ENCODE results near the gene ATP5F1D. TPM values are rescaled to one million over a fixed set of nuclear protein-coding genes. Genes with fewer than 3 reads are reported as not detected.

The ATP5F1D gene
- total RNA-seq, 1 donor from 2014 or later, result 24.5 TPM

- H3K4me1 ChIP-seq (ENCODE audit: control insufficient read depth in 3 of 3, insufficient read depth in 3 of 3, low read length in 3 of 3), result peaks cover 50 to 62% (median 53%) of the 10 kb centered on the region in 3 donors
- no peaks in the 10 kb centered on the region for H3K9me3 ChIP-seq (ENCODE audit: control insufficient read depth in 3 of 3, low read length in 3 of 3)
- no peaks in the 10 kb centered on the region for H3K27me3 ChIP-seq (ENCODE audit: control insufficient read depth in 3 of 3, insufficient read depth in 3 of 3, low read length in 3 of 3)
- H3K36me3 ChIP-seq (ENCODE audit: control insufficient read depth in 3 of 3, insufficient read depth in 3 of 3, low read length in 3 of 3), result peaks cover 45 to 51% (median 45%) of the 10 kb centered on the region in 3 donors
- peak overlapping the region; percentile 72 to 92 (median 91) for H3K4me3 ChIP-seq (ENCODE audit: low read length in 3 of 3)
- peak overlapping the region; percentile 72 to 98 (median 83) for H3K9ac ChIP-seq (ENCODE audit: low read depth in 1 of 3, low read length in 3 of 3)
- H3K27ac ChIP-seq (ENCODE audit: low read depth, low read length), result peak overlapping the region; percentile 93
Observed at GRCh38 chr19:1275976-1276627, 34.6 kb downstream of the ATP5F1D start.

DNA sequence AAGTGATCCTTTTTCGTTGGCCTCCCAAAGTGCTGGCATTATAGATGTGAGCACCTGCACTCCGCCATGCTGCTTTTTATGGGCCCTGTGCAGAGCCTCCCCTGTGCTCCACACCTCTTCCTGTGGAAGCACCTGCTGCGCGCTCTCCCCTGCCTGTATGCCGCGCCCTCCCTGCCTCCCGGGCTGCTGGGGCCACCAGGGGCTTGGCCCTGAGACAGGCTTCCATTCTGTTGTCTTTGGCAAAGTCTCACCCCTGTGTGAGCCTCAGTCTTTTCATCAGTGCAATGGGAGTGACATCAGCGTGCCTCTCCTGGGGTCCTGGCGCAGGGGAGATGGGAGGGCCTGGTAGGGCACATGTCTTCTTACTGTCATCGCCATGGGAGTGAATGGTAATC is 35.1 kb downstream of the ATP5F1D start:
- no peaks in the 10 kb centered on the region for H3K9me3 ChIP-seq (ENCODE audit: control insufficient read depth in 3 of 3, low read length in 3 of 3)
- H3K27me3 ChIP-seq (ENCODE audit: control insufficient read depth in 3 of 3, insufficient read depth in 3 of 3, low read length in 3 of 3), result no peaks in the 10 kb centered on the region
- peaks cover 39 to 46% (median 40%) of the 10 kb centered on the region in 3 donors for H3K36me3 ChIP-seq (ENCODE audit: control insufficient read depth in 3 of 3, insufficient read depth in 3 of 3, low read length in 3 of 3)
- peak overlapping the region; percentile 93 for H3K27ac ChIP-seq (ENCODE audit: low read depth, low read length)
- H3K4me3 ChIP-seq (ENCODE audit: low read length in 3 of 3), result peak overlapping the region in 1 of 3 donors; percentile 92
- H3K4me1 ChIP-seq (ENCODE audit: control insufficient read depth in 3 of 3, insufficient read depth in 3 of 3, low read length in 3 of 3), result peaks cover 45 to 57% (median 47%) of the 10 kb centered on the region in 3 donors
- H3K9ac ChIP-seq (ENCODE audit: low read depth in 1 of 3, low read length in 3 of 3), result peak overlapping the region; percentile 72 to 98 (median 83)

- H3K4me1 ChIP-seq (ENCODE audit: control insufficient read depth in 3 of 3, insufficient read depth in 3 of 3, low read length in 3 of 3), result peaks cover 40 to 53% (median 43%) of the 10 kb centered on the region in 3 donors
- H3K36me3 ChIP-seq (ENCODE audit: control insufficient read depth in 3 of 3, insufficient read depth in 3 of 3, low read length in 3 of 3), result peaks cover 35 to 41% (median 36%) of the 10 kb centered on the region in 3 donors
- H3K4me3 ChIP-seq (ENCODE audit: low read length in 3 of 3), result no peak overlapping the region
Observed at GRCh38 chr19:1277061-1277460, 35.5 kb downstream of the ATP5F1D start.

GRCh38 chr19:1278074-1278473 is 36.5 kb downstream of the ATP5F1D start:
- H3K36me3 ChIP-seq (ENCODE audit: control insufficient read depth in 3 of 3, insufficient read depth in 3 of 3, low read length in 3 of 3), result peaks cover 26 to 33% (median 28%) of the 10 kb centered on the region in 3 donors

More at GRCh38 chr19:1277061-1277460, 35.5 kb downstream of the ATP5F1D start:
- H3K9me3 ChIP-seq (ENCODE audit: control insufficient read depth in 3 of 3, low read length in 3 of 3), result no peaks in the 10 kb centered on the region
- H3K9ac ChIP-seq (ENCODE audit: low read depth in 1 of 3, low read length in 3 of 3), result no peak overlapping the region
- H3K27ac ChIP-seq (ENCODE audit: low read depth, low read length), result no peak overlapping the region
- no peaks in the 10 kb centered on the region for H3K27me3 ChIP-seq (ENCODE audit: control insufficient read depth in 3 of 3, insufficient read depth in 3 of 3, low read length in 3 of 3)

DNA sequence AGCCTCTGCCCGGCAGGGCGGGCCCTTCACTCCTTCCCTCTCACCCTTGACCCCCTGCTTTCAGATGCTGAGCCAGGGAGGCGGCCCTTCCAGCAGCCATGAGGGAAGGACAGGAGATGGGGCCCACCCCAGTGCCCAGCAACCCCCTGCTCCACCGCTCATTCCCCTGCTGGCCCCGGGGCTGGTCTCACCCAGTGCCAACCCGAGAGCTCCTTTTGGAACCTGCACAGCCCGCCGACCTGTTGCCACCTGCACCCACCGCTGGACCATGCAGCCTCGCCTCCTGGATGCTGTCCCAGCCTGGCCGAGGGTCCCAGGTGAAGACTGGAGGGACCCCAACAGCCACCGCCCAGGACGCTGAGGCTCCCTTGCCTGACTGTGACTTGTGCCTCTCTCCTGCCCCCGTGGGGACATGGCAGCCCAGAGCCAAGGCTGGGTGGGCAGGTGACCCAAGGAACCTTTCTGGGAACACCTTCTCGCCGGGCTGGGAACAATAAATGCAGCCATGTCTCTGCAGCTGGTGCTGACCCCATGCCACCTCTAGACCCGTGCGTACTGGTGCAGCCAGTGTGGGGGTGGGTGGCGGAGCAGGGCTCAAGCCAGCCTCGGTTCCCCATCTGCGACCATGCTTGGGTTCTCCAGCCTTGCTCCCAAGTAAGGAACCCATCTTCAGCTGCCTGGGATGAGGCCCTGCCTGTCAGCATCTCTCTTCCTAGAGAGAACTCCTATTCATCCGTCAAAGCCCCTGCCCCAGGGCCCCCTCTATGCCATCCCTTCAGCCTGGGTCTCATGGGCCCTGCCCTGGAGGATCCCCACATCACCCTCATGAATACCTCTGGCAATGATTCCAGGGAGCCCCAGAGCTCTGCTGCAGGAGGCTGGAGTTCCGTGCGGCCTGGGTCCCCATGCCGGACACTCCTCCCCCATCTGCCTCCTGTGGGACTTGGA is 37.4 kb downstream of the ATP5F1D start:
- Histone ChIP-seq H3K9ac (ENCODE audit: low read depth in 1 of 3, low read length in 3 of 3) (no peak overlapping the region), H3K27me3 (ENCODE audit: control insufficient read depth in 3 of 3, insufficient read depth in 3 of 3, low read length in 3 of 3) (peaks cover 10% of the 10 kb centered on the region in 3 donors), H3K36me3 (ENCODE audit: control insufficient read depth in 3 of 3, insufficient read depth in 3 of 3, low read length in 3 of 3) (peaks cover 16 to 24% (median 19%) of the 10 kb centered on the region in 3 donors), H3K9me3 (ENCODE audit: control insufficient read depth in 3 of 3, low read length in 3 of 3) (no peaks in the 10 kb centered on the region), H3K4me3 (ENCODE audit: low read length in 3 of 3) (no peak overlapping the region), H3K27ac (ENCODE audit: low read depth, low read length) (no peak overlapping the region), H3K4me1 (ENCODE audit: control insufficient read depth in 3 of 3, insufficient read depth in 3 of 3, low read length in 3 of 3) (peaks cover 21 to 34% (median 24%) of the 10 kb centered on the region in 3 donors)

More at GRCh38 chr19:1278074-1278473, 36.5 kb downstream of the ATP5F1D start:
- H3K27ac ChIP-seq (ENCODE audit: low read depth, low read length), result no peak overlapping the region
- H3K9ac ChIP-seq (ENCODE audit: low read depth in 1 of 3, low read length in 3 of 3), result no peak overlapping the region
- peaks cover 30 to 43% (median 33%) of the 10 kb centered on the region in 3 donors for H3K4me1 ChIP-seq (ENCODE audit: control insufficient read depth in 3 of 3, insufficient read depth in 3 of 3, low read length in 3 of 3)
- peaks cover under 1% of the 10 kb centered on the region in 3 donors for H3K27me3 ChIP-seq (ENCODE audit: control insufficient read depth in 3 of 3, insufficient read depth in 3 of 3, low read length in 3 of 3)
- H3K4me3 ChIP-seq (ENCODE audit: low read length in 3 of 3), result no peak overlapping the region
- no peaks in the 10 kb centered on the region for H3K9me3 ChIP-seq (ENCODE audit: control insufficient read depth in 3 of 3, low read length in 3 of 3)

DNA sequence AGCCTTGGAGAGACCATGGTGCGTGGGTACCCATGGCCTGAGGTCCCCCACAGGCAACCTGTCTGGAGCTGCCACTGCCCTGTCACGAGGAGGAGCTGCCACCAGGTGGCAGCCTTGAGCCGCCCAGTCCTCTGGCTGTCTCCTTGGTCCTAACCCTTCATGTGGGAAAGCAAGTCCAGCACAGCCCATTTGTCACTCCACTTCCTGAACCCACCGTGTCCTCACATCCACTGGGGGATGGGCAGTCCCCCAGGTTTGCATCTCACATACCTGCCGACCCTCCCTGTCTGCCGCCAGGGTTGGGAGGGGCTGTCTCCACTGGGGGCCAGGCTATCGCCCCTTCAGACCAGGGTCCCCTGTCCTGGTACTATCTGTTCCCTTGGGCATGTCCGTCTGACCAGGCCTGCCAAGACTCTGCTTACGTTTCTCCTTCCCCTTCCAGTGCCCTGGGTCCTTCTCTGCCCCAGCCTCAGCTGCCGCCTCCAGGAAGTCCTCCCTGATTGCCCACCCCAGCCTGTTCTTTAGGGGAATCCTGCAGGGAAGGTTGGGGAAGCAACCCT is 38.3 kb downstream of the ATP5F1D start:
- no peak overlapping the region for H3K27ac ChIP-seq (ENCODE audit: low read depth, low read length)
- H3K36me3 ChIP-seq (ENCODE audit: control insufficient read depth in 3 of 3, insufficient read depth in 3 of 3, low read length in 3 of 3), result peaks cover 8 to 16% (median 10%) of the 10 kb centered on the region in 3 donors
- no peak overlapping the region for H3K4me3 ChIP-seq (ENCODE audit: low read length in 3 of 3)
- H3K9me3 ChIP-seq (ENCODE audit: control insufficient read depth in 3 of 3, low read length in 3 of 3), result no peaks in the 10 kb centered on the region
- peaks cover 12 to 25% (median 15%) of the 10 kb centered on the region in 3 donors for H3K4me1 ChIP-seq (ENCODE audit: control insufficient read depth in 3 of 3, insufficient read depth in 3 of 3, low read length in 3 of 3)
- no peak overlapping the region for H3K9ac ChIP-seq (ENCODE audit: low read depth in 1 of 3, low read length in 3 of 3)
- peaks cover 18% of the 10 kb centered on the region in 3 donors for H3K27me3 ChIP-seq (ENCODE audit: control insufficient read depth in 3 of 3, insufficient read depth in 3 of 3, low read length in 3 of 3)

DNA sequence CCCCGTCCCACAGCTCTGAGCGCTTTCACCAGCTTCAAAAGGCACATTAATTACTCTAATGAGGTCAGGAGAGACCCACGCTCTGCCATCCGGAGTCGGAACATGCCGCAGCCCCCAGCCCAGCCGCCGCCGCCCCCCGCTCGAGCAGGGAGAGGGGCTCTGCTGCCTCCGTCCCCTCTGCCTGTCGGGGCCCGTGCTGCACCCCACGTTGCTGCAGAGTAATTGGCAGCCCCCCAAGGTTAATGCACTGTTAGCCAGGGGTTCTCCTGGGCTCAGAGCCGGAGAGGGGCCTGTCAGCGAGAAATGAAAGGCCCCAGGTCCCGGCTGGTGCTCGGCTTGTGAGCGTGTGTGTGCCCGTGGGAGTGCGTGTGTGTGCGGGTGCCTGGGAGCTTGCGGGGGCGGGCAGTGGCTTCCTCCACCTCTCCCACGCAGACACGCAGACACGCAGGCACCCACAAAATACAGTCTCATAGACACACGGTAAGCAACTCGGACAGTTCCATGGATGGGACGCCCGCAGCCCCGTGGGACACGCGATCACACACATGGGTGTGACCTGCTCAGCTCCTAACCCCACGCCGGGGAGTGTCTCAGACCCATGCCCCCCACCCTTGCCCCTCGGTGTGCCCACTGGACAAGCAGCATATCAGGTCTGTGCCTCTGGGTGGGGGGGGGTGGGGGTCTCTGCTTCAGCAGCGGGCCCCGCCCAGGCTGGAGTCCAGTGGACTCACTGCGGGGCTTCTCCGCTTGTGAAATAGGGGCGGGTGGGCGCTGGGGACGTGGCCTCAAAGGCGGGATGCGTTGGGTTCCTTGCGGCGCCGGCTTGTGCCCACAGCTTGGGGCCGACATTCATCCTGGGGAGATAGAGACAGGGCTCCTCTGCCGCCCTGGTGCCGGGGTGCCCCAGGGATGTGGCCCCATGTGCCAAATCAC is 39.4 kb downstream of the ATP5F1D start:
- Histone ChIP-seq H3K27me3 (ENCODE audit: control insufficient read depth in 3 of 3, insufficient read depth in 3 of 3, low read length in 3 of 3) (peaks cover 24% of the 10 kb centered on the region in 3 donors), H3K36me3 (ENCODE audit: control insufficient read depth in 3 of 3, insufficient read depth in 3 of 3, low read length in 3 of 3) (peaks cover 8 to 14% (median 9%) of the 10 kb centered on the region in 3 donors), H3K4me1 (ENCODE audit: control insufficient read depth in 3 of 3, insufficient read depth in 3 of 3, low read length in 3 of 3) (peaks cover 9 to 21% (median 12%) of the 10 kb centered on the region in 3 donors), H3K27ac (ENCODE audit: low read depth, low read length) (no peak overlapping the region), H3K9me3 (ENCODE audit: control insufficient read depth in 3 of 3, low read length in 3 of 3) (no peaks in the 10 kb centered on the region), H3K9ac (ENCODE audit: low read depth in 1 of 3, low read length in 3 of 3) (no peak overlapping the region), H3K4me3 (ENCODE audit: low read length in 3 of 3) (no peak overlapping the region)

GRCh38 chr19:1281569-1282287 is 40.2 kb downstream of the ATP5F1D start:
- H3K4me1 ChIP-seq (ENCODE audit: control insufficient read depth in 3 of 3, insufficient read depth in 3 of 3, low read length in 3 of 3), result peaks cover 1 to 13% (median 4%) of the 10 kb centered on the region in 3 donors
- no peak overlapping the region for H3K4me3 ChIP-seq (ENCODE audit: low read length in 3 of 3)
- H3K27me3 ChIP-seq (ENCODE audit: control insufficient read depth in 3 of 3, insufficient read depth in 3 of 3, low read length in 3 of 3), result peaks cover 28% of the 10 kb centered on the region in 3 donors
- peaks cover 8 to 14% (median 9%) of the 10 kb centered on the region in 3 donors for H3K36me3 ChIP-seq (ENCODE audit: control insufficient read depth in 3 of 3, insufficient read depth in 3 of 3, low read length in 3 of 3)
- no peak overlapping the region for H3K27ac ChIP-seq (ENCODE audit: low read depth, low read length)
- no peaks in the 10 kb centered on the region for H3K9me3 ChIP-seq (ENCODE audit: control insufficient read depth in 3 of 3, low read length in 3 of 3)
- H3K9ac ChIP-seq (ENCODE audit: low read depth in 1 of 3, low read length in 3 of 3), result no peak overlapping the region

All from skeletal muscle tissue (tissue), 4 donors.